Gastroesophageal sphincter (tissue), 4 donors: ENCODE results near the gene MARCHF5. TPM values are rescaled to one million over a fixed set of nuclear protein-coding genes. Genes with fewer than 3 reads are reported as not detected.

ENCODE experiments used
- ATAC-seq: fragments of 150-250 bp; one replicate; pipeline ENCODE4 v1.9.1; 2016; ENCODE audit warnings: mild to moderate bottlenecking, moderate library complexity
- H3K27ac ChIP-seq, 4 donors: fragments of 200-600 bp; sonication (generic) in 3 of 4; 1 replicate in 3 of 4; 2 replicates in 1 of 4; pipeline ENCODE4 v1.5.1; 2016 to 2019
- H3K27me3 ChIP-seq: fragments of 200-600 bp; sonication (generic); one replicate; pipeline ENCODE4 v1.5.1; 2019
- H3K36me3 ChIP-seq, 2 donors: fragments of 200-600 bp; sonication (generic); one replicate each; pipeline ENCODE4 v1.5.1; 2019; ENCODE audit warnings: control low read depth in 1 of 2
- H3K4me1 ChIP-seq, 3 donors: fragments of 200-600 bp; sonication (generic); 1 replicate in 2 of 3; 2 replicates in 1 of 3; pipeline ENCODE4 v1.5.1; 2016 to 2019; ENCODE audit warnings: control low read depth in 2 of 3
- H3K4me3 ChIP-seq, 2 donors: fragments of 200-600 bp; sonication (generic); one replicate each; pipeline ENCODE4 v1.5.1; 2019; ENCODE audit warnings: mild to moderate bottlenecking in 1 of 2, moderate library complexity in 1 of 2
- H3K9me3 ChIP-seq, 3 donors: fragments of 200-600 bp; sonication (generic); one replicate each; pipeline ENCODE4 v1.5.1; 2017 to 2019; ENCODE audit warnings: control low read depth in 2 of 3
- EP300 ChIP-seq: sonication (generic); formaldehyde crosslinking; IDR thresholded peaks from one replicate; pipeline ENCODE4 v1.6.1; 2017; ENCODE audit warnings: antibody characterized with exemption, mild to moderate bottlenecking
- POLR2A ChIP-seq, 2 donors: fragments of 450-650 bp; IDR thresholded peaks; one replicate each; pipeline ENCODE4 v1.6.1; 2017; ENCODE audit warnings: antibody characterized with exemption in 2 of 2, mild to moderate bottlenecking in 2 of 2, moderate library complexity in 1 of 2
- POLR2AphosphoS5 ChIP-seq: sonication (generic); formaldehyde crosslinking; IDR thresholded peaks from one replicate; pipeline ENCODE4 v1.6.1; 2017; ENCODE audit warnings: antibody characterized with exemption
- WGBS, 2 donors: methylation state at CpG; one replicate each; pipeline ENCODE4 v1.1.5; 2018; ENCODE audit warnings: low coverage in 1 of 2; 5-methylcytosine and 5-hydroxymethylcytosine counted together
- total RNA-seq, 4 donors: library from RNA; depleted of rRNA; stranded (reverse); fragments of >200 nt; gene quantifications; one replicate each; pipeline ENCODE4 v1.1.0, GENCODE V29; 2016
- TF ChIP-seq, protein P1 (sequence below), 4 experiments: fragments of 200-600 bp in 2 of 4; fragments of 450-650 bp in 2 of 4; sonication (generic) in 1 of 4; IDR thresholded peaks; one replicate each; pipeline ENCODE4 v1.5.1; 2017 to 2019; ENCODE audit warnings: antibody characterized with exemption in 4 of 4, mild to moderate bottlenecking in 2 of 4, moderate library complexity in 2 of 4

Gene MARCHF5
- total RNA-seq, 4 donors from 2014 or later, result 11.5 to 16.0 (median 14.1) TPM

DNA sequence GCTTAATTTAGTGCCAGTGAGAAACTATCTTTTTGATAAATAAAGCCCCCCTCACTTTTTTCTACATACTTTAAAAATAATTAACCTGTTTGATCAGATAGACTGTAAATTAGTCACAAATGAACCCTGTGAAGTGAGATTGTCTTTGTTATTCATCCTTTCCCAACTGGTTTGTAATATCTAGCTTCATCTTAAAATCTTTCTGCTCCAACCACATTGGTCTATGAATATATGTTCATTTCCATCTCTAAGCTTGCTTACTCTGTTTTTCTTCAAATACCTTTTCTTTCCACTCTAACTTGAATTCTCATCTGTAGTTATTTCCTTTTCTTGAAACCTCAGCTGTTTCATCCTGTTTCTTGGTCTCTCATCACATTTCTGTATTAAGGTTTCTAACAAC, 12.1 kb downstream of the MARCHF5 start:
- Histone ChIP-seq H3K27me3 (no peaks in the 10 kb centered on the region), H3K4me3 (no peak overlapping the region), H3K36me3 (peaks cover 0 to 18% of the 10 kb centered on the region in 2 donors), H3K4me1 (peaks cover 0 to 19% (median 0%) of the 10 kb centered on the region in 3 donors), H3K27ac (no peak overlapping the region), H3K9me3 (no peaks in the 10 kb centered on the region)
- ATAC-seq, result no peak
- TF ChIP-seq EP300, result no peak
- TF ChIP-seq, protein P1, sequence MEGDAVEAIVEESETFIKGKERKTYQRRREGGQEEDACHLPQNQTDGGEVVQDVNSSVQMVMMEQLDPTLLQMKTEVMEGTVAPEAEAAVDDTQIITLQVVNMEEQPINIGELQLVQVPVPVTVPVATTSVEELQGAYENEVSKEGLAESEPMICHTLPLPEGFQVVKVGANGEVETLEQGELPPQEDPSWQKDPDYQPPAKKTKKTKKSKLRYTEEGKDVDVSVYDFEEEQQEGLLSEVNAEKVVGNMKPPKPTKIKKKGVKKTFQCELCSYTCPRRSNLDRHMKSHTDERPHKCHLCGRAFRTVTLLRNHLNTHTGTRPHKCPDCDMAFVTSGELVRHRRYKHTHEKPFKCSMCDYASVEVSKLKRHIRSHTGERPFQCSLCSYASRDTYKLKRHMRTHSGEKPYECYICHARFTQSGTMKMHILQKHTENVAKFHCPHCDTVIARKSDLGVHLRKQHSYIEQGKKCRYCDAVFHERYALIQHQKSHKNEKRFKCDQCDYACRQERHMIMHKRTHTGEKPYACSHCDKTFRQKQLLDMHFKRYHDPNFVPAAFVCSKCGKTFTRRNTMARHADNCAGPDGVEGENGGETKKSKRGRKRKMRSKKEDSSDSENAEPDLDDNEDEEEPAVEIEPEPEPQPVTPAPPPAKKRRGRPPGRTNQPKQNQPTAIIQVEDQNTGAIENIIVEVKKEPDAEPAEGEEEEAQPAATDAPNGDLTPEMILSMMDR (IDR thresholded peaks at IDR 0.05), result no peak
- no peak for TF ChIP-seq POLR2A (IDR thresholded peaks at IDR 0.05)

DNA sequence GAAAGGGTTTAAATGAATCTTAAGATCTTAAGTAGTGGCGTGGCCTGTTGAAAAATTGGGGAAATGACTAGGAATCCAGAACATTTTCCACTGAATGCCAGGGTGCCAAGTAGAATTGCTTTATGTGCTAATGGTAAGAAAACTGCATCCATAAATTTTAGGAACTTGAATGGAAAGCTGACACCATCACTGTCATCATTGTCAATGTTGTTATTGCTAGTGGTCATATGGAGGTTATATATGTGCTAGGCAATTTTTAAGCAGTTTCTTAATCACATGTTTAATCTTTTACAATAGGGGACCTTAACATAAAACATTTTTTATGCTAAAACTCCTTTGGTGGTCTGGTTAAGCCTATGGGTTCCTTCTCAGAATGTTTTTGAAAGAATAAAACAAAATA, 13.1 kb downstream of the MARCHF5 start:
- TF ChIP-seq EP300, result no peak
- no peak for TF ChIP-seq POLR2AphosphoS5
- TF ChIP-seq, protein P1 (IDR thresholded peaks at IDR 0.05), result no peak
- no peak for TF ChIP-seq POLR2A (IDR thresholded peaks at IDR 0.05)
- peaks cover 0 to 19% (median 0%) of the 10 kb centered on the region in 3 donors for H3K4me1 ChIP-seq
- no peak overlapping the region for H3K4me3 ChIP-seq
- WGBS, 2 donors, result 90 to 100% methylated on average over 1 of the region's 1 CpG
- no peak for ATAC-seq
- H3K36me3 ChIP-seq, result peaks cover 0 to 18% of the 10 kb centered on the region in 2 donors
- H3K27me3 ChIP-seq, result no peaks in the 10 kb centered on the region
- no peak overlapping the region for H3K27ac ChIP-seq
- no peaks in the 10 kb centered on the region for H3K9me3 ChIP-seq

DNA sequence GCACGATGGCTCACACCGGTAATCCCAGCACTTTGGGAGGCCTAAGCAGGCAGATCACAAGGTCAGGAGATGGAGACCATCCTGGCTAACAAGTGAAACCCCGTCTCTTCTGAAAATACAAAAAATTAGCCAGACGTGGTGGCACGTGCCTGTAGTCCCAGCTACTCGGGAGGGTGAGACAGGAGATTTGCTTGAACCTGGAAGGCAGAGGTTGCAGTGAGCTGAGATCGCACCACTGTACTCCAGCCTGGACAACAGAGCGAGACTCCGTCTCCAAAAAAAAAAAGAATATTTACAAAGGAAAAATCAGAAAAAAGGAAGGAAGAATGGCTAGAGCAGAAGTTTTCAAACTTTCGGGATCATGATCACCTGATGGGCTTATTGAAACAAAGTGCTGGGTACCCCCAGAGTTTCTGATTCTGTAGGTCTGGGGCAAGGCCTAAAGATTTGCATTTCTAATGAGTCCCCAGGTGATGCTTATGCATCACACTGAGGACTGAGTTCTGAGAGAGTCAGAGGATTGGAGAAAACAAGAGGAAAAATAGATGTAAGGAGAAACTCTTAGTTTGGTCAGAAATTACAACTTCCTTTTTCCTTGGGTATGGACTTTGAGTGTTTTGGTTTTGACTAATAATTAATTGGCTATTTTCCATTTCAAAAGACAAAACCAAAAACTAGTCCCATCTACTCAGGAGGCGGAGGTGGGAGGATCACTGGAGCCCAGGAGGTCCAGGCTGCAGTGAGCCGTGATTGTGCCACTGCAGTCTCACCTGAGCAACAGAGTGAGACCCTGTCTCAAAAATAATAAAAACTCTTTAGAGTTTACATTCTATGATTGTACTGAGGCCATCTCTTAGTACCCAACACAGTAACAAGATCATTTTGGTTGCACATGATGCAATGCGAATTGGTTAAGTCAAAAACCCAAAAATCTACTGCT, 14.4 kb downstream of the MARCHF5 start:
- no peak for ATAC-seq
- peaks cover 0 to 31% (median 0%) of the 10 kb centered on the region in 3 donors for H3K4me1 ChIP-seq
- no peak overlapping the region for H3K4me3 ChIP-seq
- H3K27ac ChIP-seq, result no peak overlapping the region
- H3K36me3 ChIP-seq, result peaks cover 0 to 12% of the 10 kb centered on the region in 2 donors
- no peaks in the 10 kb centered on the region for H3K9me3 ChIP-seq
- WGBS, 2 donors, result 78 to 85% methylated on average over 6 to 9 of the region's 13 CpGs
- no peaks in the 10 kb centered on the region for H3K27me3 ChIP-seq
- TF ChIP-seq EP300, result no peak

DNA sequence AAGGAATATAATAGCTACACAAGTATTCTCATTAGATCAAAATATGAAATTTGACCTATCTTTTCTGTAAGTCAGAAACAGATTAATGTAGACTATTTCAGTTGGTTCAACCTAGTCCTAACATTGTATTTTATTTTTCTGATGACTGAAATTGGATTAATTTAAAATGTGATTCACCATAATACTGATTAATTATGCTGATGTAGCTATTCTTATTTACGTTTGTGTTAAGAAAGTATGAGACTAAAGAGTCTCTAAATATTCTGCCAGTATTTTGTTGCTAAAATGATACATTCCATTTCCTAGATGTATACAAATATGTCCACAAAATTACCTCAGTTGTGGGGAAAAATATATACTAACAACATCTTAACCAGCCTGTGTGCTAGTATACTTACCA, 18.3 kb downstream of the MARCHF5 start:
- H3K36me3 ChIP-seq, result peaks cover 0 to 24% of the 10 kb centered on the region in 2 donors
- H3K27ac ChIP-seq, result no peak overlapping the region
- peaks cover 0 to 22% (median 0%) of the 10 kb centered on the region in 3 donors for H3K4me1 ChIP-seq
- WGBS, 2 donors, result 58 to 86% methylated on average over 1 of the region's 1 CpG
- no peaks in the 10 kb centered on the region for H3K9me3 ChIP-seq
- TF ChIP-seq POLR2A (IDR thresholded peaks at IDR 0.05), result no peak
- no peak for ATAC-seq
- no peaks in the 10 kb centered on the region for H3K27me3 ChIP-seq
- H3K4me3 ChIP-seq, result no peak overlapping the region

DNA sequence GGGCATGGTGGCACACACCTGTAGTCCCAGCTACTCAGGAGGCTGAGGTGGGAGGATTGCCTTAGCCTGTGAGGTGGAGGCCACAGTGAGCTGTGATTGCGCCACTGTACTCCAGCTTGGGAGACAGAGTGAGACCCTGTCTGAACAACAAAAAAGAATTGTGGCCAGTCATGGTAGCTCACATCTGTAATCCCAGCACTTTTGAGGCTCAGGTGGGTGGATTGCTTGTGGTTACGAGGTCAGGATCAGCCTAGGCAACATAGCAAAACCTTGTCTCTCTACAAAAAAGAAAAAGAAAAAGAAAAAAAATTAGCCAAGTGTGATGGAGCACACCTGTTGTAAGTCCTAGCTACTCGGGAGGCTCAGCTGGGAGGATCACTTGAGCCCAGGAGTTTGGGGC, 22.8 kb downstream of the MARCHF5 start:
- H3K9me3 ChIP-seq, result no peaks in the 10 kb centered on the region
- H3K27ac ChIP-seq, result no peak overlapping the region
- H3K27me3 ChIP-seq, result no peaks in the 10 kb centered on the region
- 80 to 93% methylated on average over 2 to 3 of the region's 3 CpGs for WGBS, 2 donors
- no peak overlapping the region for H3K4me3 ChIP-seq
- no peak for ATAC-seq
- H3K4me1 ChIP-seq, result peaks cover 0 to 15% (median 0%) of the 10 kb centered on the region in 3 donors
- TF ChIP-seq, protein P1 (IDR thresholded peaks at IDR 0.05), result no peak
- no peak for TF ChIP-seq POLR2A (IDR thresholded peaks at IDR 0.05)
- TF ChIP-seq EP300, result no peak
- TF ChIP-seq POLR2AphosphoS5, result no peak
- H3K36me3 ChIP-seq, result peaks cover 0 to 38% of the 10 kb centered on the region in 2 donors

DNA sequence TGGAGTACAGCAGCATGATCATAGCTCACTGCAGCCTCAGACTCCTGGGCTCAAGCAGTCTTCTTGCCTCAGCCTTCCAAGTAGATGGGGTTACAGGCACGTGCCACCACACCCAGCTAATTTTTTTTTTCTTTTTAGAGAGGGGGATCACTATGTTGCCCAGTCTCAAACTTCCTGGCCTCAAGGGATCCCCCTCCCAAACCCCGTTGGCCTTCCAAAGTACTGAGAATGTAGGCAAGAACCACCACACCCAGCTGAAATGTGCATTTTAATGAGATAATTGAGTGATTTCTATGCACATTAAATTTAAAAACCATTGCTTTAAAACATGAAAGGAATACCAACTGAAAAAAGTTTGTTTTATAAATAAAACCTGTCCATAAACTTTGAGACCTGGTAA, 25.6 kb downstream of the MARCHF5 start:
- WGBS, 2 donors, result 83 to 86% methylated on average over 1 to 2 of the region's 2 CpGs
- no peaks in the 10 kb centered on the region for H3K9me3 ChIP-seq
- H3K27me3 ChIP-seq, result no peaks in the 10 kb centered on the region
- TF ChIP-seq POLR2A (IDR thresholded peaks at IDR 0.05), result no peak
- no peak for TF ChIP-seq POLR2AphosphoS5
- TF ChIP-seq EP300, result no peak
- TF ChIP-seq, protein P1 (IDR thresholded peaks at IDR 0.05), result no peak
- ATAC-seq, result no peak
- H3K36me3 ChIP-seq, result peaks cover 0 to 47% of the 10 kb centered on the region in 2 donors
- H3K4me3 ChIP-seq, result no peak overlapping the region
- no peak overlapping the region for H3K27ac ChIP-seq
- H3K4me1 ChIP-seq, result no peaks in the 10 kb centered on the region
